Osteocyte (in vitro differentiated cells): ENCODE measurements around the gene N4BP2. TPM values are rescaled to one million over a fixed set of nuclear protein-coding genes. Genes with fewer than 3 reads are reported as not detected.

ENCODE experiments used
- DNase-seq: peaks from one replicate; pipeline ENCODE4 v3.0.0; 2021; ENCODE audit warnings: mixed read lengths; ENCODE audit not compliant: unreplicated experiment; ENCODE audit errors: extremely low spot score
- H3K27ac Mint-ChIP-seq: one replicate; pipeline ENCODE4 v1.8.0; 2021; ENCODE audit warnings: mild to moderate bottlenecking, mixed read lengths; ENCODE audit not compliant: unreplicated experiment
- H3K27me3 Mint-ChIP-seq: one replicate; pipeline ENCODE4 v1.8.0; 2021; ENCODE audit warnings: mixed read lengths; ENCODE audit not compliant: unreplicated experiment
- H3K36me3 Mint-ChIP-seq: one replicate; pipeline ENCODE4 v1.8.0; 2021; ENCODE audit warnings: mixed read lengths; ENCODE audit not compliant: unreplicated experiment
- H3K4me1 Mint-ChIP-seq: one replicate; pipeline ENCODE4 v1.8.0; 2021; ENCODE audit warnings: mixed read lengths; ENCODE audit not compliant: unreplicated experiment
- H3K4me3 Mint-ChIP-seq: one replicate; pipeline ENCODE4 v1.8.0; 2021; ENCODE audit warnings: mild to moderate bottlenecking, moderate library complexity, mixed read lengths; ENCODE audit not compliant: unreplicated experiment
- H3K9me3 Mint-ChIP-seq: one replicate; pipeline ENCODE4 v1.8.0; 2021; ENCODE audit warnings: mixed read lengths; ENCODE audit not compliant: unreplicated experiment
- CTCF ChIP-seq: fragments of 200-600 bp; sonication (generic); IDR thresholded peaks from 2 replicates; pipeline ENCODE4 v1.5.0; 2021; ENCODE audit warnings: antibody characterized with exemption, mild to moderate bottlenecking, moderate library complexity
- total RNA-seq: library from RNA; stranded (reverse); gene quantifications from 2 replicates; pipeline ENCODE4 v1.2.1, GENCODE V29; 2021

The N4BP2 gene
- total RNA-seq, 1 donor from 2014 or later: 14.9 TPM

- peaks cover 7% of the 10 kb centered on the region for H3K4me1 Mint-ChIP-seq
- H3K27me3 Mint-ChIP-seq: peaks cover 5% of the 10 kb centered on the region
- no peak for DNase-seq
- TF ChIP-seq CTCF: no peak
- H3K4me3 Mint-ChIP-seq: no peak overlapping the region
- no peak overlapping the region for H3K27ac Mint-ChIP-seq
- H3K36me3 Mint-ChIP-seq: no peaks in the 10 kb centered on the region
- no peaks in the 10 kb centered on the region for H3K9me3 Mint-ChIP-seq
Observed at GRCh38 chr4:40196272-40196671, 139.6 kb downstream of the N4BP2 start.

GRCh38 chr4:40196724-40197281 is 140.2 kb downstream of the N4BP2 start, which contains the start of gene RHOH:
Gene RHOH (plus strand): TSS chr4:40197031. CDS start chr4:40243387, 46,356 bp downstream.
- TF ChIP-seq CTCF: no peak
- Mint-ChIP-seq H3K27me3 (peaks cover 5% of the 10 kb centered on the region), H3K4me1 (peaks cover 7% of the 10 kb centered on the region), H3K27ac (no peak within 1 kb of the TSS), H3K36me3 (no peaks in the 10 kb centered on the region), H3K4me3 (no peak within 1 kb of the TSS), H3K9me3 (no peaks in the 10 kb centered on the region)
- no peak for DNase-seq

GRCh38 chr4:40197879-40198689 is 141.4 kb downstream of the N4BP2 start:
- no peak for TF ChIP-seq CTCF
- H3K36me3 Mint-ChIP-seq: no peaks in the 10 kb centered on the region
- H3K27ac Mint-ChIP-seq: no peak overlapping the region
- peaks cover 7% of the 10 kb centered on the region for H3K4me1 Mint-ChIP-seq
- no peaks in the 10 kb centered on the region for H3K9me3 Mint-ChIP-seq
- H3K27me3 Mint-ChIP-seq: peaks cover 5% of the 10 kb centered on the region
- DNase-seq: no peak
- H3K4me3 Mint-ChIP-seq: no peak overlapping the region

GRCh38 chr4:40199179-40199670 is 142.6 kb downstream of the N4BP2 start:
- Mint-ChIP-seq H3K4me3 (no peak overlapping the region), H3K27ac (no peak overlapping the region), H3K4me1 (peaks cover 7% of the 10 kb centered on the region), H3K9me3 (no peaks in the 10 kb centered on the region), H3K36me3 (no peaks in the 10 kb centered on the region), H3K27me3 (peaks cover 7% of the 10 kb centered on the region)
- TF ChIP-seq CTCF: no peak
- no peak for DNase-seq
